Stimulated activated CD4-positive, alpha-beta T cell treated with anti-CD3 and anti-CD28 coated beads, TNF-alpha, amount 100 ng/mL, for 4 hours (primary cell): Measurements from ENCODE around the gene MED12.
"Not testable (repeated sequence)": the region's sequence is repeated elsewhere in the genome, so short reads cannot be mapped to it uniquely, and the experiment has no call there.

Experiments
- DNase-seq, 3 experiments: peaks; one replicate each; pipeline ENCODE4 v3.0.0-alpha.2; 2020; ENCODE audit warnings: low read depth in 3 of 3

MED12 gene

GRCh38 chrX:71162981-71163380, 44.6 kb downstream of the MED12 start:
- no peak for DNase-seq

- DNase-seq: no peak
These were observed 45.7 kb downstream of the MED12 start for GRCh38 chrX:71164071-71164470.

- DNase-seq: no peak
These were observed 48.1 kb downstream of the MED12 start for GRCh38 chrX:71166461-71166860.

- no peak for DNase-seq
These were observed 48.8 kb downstream of the MED12 start for GRCh38 chrX:71167031-71167781.

- no peak for DNase-seq
These were observed 49.7 kb downstream of the MED12 start for GRCh38 chrX:71168134-71168533.

- no peak for DNase-seq
These were observed 51.2 kb downstream of the MED12 start for GRCh38 chrX:71169586-71169985.

GRCh38 chrX:71170660-71171059, 52.3 kb downstream of the MED12 start:
- no peak for DNase-seq

- DNase-seq: no peak
These were observed 52.9 kb downstream of the MED12 start for GRCh38 chrX:71171110-71171801.

GRCh38 chrX:71173440-71173839, 55.0 kb downstream of the MED12 start:
- DNase-seq: no peak

- DNase-seq: no peak
These were observed 56.4 kb downstream of the MED12 start for GRCh38 chrX:71174795-71175194.

GRCh38 chrX:71175531-71175930, 57.1 kb downstream of the MED12 start:
- no peak for DNase-seq

- DNase-seq: no peak
These were observed 58.9 kb downstream of the MED12 start for GRCh38 chrX:71177327-71177726.

GRCh38 chrX:71178908-71179307, 60.5 kb downstream of the MED12 start:
- peak in 1 of 3 experiments; percentile 19 for DNase-seq

- not testable (repeated sequence) for DNase-seq
These were observed 62.3 kb downstream of the MED12 start for GRCh38 chrX:71180579-71181265.

GRCh38 chrX:71181558-71181909, 63.1 kb downstream of the MED12 start:
- peak in 2 of 3 experiments; percentile 10 for DNase-seq

GRCh38 chrX:71181910-71182799, 63.8 kb downstream of the MED12 start:
- peak; percentile 23 to 69 (median 66) for DNase-seq

- DNase-seq: no peak
These were observed 64.5 kb downstream of the MED12 start for GRCh38 chrX:71182871-71183270.

- no peak for DNase-seq
These were observed 64.9 kb downstream of the MED12 start for GRCh38 chrX:71183341-71183740.

GRCh38 chrX:71184092-71184491, 65.7 kb downstream of the MED12 start:
- DNase-seq: no peak

GRCh38 chrX:71184803-71185495, 66.6 kb downstream of the MED12 start:
- no peak for DNase-seq

GRCh38 chrX:71191248-71191647, 72.9 kb downstream of the MED12 start:
- DNase-seq: no peak
